ENCODE measurements around the gene FRA10AC1. TPM values are rescaled to one million over a fixed set of nuclear protein-coding genes. Genes with fewer than 3 reads are reported as not detected.

The FRA10AC1 gene
- total RNA-seq, 1 experiment from 2014 or later: 2.0 TPM

DNA sequence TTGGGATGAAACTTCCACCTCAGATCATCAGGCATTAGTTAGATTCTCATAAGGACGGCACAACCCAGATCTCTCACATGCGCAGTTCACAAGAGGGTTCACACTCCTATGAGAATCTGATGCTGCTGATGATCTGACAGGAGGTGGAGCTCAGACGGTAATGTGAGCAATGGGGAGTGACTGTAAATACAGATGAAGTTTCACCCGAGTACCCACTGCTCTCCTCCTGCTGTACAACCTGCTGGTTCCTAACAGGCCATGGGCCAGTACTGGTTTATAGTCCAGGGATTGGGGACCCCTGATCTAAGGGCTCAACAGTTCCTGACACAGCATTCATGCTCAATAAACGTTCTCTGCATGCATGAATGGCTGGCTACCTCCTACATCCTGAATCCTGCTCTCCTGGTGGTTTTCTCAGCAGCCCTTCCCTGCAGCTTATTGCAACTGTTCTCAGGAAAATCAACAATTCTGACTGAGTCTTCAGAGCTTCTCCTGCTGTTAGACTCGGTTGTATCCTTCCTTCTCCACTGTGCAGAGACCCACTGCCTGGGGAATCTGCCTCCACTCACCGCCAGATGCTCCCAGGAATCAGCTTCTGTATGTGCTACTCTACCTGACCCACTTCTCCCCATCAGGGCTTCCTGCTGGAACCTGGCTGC, 72.6 kb downstream of the FRA10AC1 start:
- no peak for DNase-seq (ENCODE audit: low spot score)

DNA sequence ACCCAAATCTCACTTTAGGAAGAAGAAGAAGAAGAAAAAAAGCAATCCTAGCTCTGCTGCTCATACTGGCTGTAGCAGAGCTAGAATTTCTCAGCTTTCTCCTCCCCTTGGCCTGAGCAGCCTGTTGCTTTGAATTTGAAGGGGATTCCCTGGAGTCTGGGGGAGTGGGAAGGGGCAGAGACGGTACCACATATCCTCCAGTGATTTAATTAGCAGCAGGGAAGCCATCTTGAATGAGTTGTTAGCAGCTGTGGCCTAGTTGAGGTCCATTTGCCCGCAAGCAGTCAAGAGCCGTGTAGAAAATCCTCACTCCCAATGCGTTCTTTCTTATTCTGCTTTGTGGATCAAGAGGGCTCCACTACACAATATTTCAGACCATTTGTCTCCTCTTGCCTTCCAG, 73.5 kb downstream of the FRA10AC1 start:
- DNase-seq (ENCODE audit: low spot score): no peak

- DNase-seq (ENCODE audit: low spot score): no peak
These were observed 79.5 kb downstream of the FRA10AC1 start for GRCh38 chr10:93622942-93623341.

GRCh38 chr10:93620925-93621324, 81.5 kb downstream of the FRA10AC1 start:
- DNase-seq (ENCODE audit: low spot score): no peak

Other genes starting within 250 kb of the FRA10AC1 start
- gene MYOF, start 220.3 kb downstream of the FRA10AC1 start, total RNA-seq (2014; rRNA removed; shearing (Covaris generic)): 30.2 and 31.1 TPM in 2 replicates
- gene CEP55, start 206.0 kb downstream of the FRA10AC1 start, total RNA-seq (2014; rRNA removed; shearing (Covaris generic)): 62.2 and 69.9 TPM in 2 replicates
- not detected in 2 replicates for gene FFAR4, start 135.9 kb downstream of the FRA10AC1 start, total RNA-seq (2014; rRNA removed; shearing (Covaris generic))
- gene RBP4, start 101.4 kb downstream of the FRA10AC1 start, total RNA-seq (2014; rRNA removed; shearing (Covaris generic)): 0.56 TPM in 1 of 2 replicates, not detected in the other
- gene PDE6C, start 90.1 kb downstream of the FRA10AC1 start, total RNA-seq (2014; rRNA removed; shearing (Covaris generic)): not detected in 2 replicates
- gene LGI1, start 55.3 kb upstream of the FRA10AC1 start, total RNA-seq (2014; rRNA removed; shearing (Covaris generic)): 0.08 TPM in 1 of 2 replicates, not detected in the other
- gene SLC35G1, start 191.4 kb upstream of the FRA10AC1 start, total RNA-seq (2014; rRNA removed; shearing (Covaris generic)): 6.9 and 11.0 TPM in 2 replicates